Breast epithelium (tissue), 4 donors: Measurements from ENCODE around the gene CKLF. TPM values are rescaled to one million over a fixed set of nuclear protein-coding genes. Genes with fewer than 3 reads are reported as not detected.
A peak's percentile ranks its signal among the peaks of the same experiment; 100 is the strongest.

ENCODE experiments used
- DNase-seq, 2 donors: peaks; one replicate each; pipeline ENCODE4 v3.0.0-alpha.2; 2019; ENCODE audit warnings: low spot score in 2 of 2
- H3K27ac ChIP-seq, 2 donors: fragments of 200-600 bp; sonication (generic) in 1 of 2; one replicate each; pipeline ENCODE4 v1.5.1; 2016 to 2019; ENCODE audit warnings: mild to moderate bottlenecking in 1 of 2
- H3K27me3 ChIP-seq, 2 donors: fragments of 200-600 bp; sonication (generic) in 1 of 2; one replicate each; pipeline versions ENCODE4 v1.5.1 to v1.6.0; 2017 to 2019; ENCODE audit warnings: control low read depth in 1 of 2, mild to moderate bottlenecking in 1 of 2
- H3K36me3 ChIP-seq: fragments of 200-600 bp; one replicate; pipeline ENCODE4 v1.5.1; 2019
- H3K4me1 ChIP-seq, 2 donors: fragments of 200-600 bp; sonication (generic); one replicate each; pipeline ENCODE4 v1.5.1; 2016 to 2019; ENCODE audit warnings: control low read depth in 1 of 2
- H3K4me3 ChIP-seq, 3 donors: fragments of 200-600 bp; sonication (generic); 1 replicate in 2 of 3; 2 replicates in 1 of 3; pipeline ENCODE4 v1.5.1; 2016 to 2019; ENCODE audit warnings: mild to moderate bottlenecking in 3 of 3, moderate library complexity in 2 of 3
- H3K9me3 ChIP-seq, 2 donors: fragments of 200-600 bp; sonication (generic) in 1 of 2; one replicate each; pipeline ENCODE4 v1.5.1; 2016 to 2019; ENCODE audit warnings: control low read depth in 1 of 2
- CTCF ChIP-seq, 3 donors: fragments of 450-650 bp; IDR thresholded peaks; one replicate each; pipeline ENCODE4 v1.5.1; 2016 to 2017; ENCODE audit warnings: antibody characterized with exemption in 3 of 3, mild to moderate bottlenecking in 3 of 3, moderate library complexity in 3 of 3
- POLR2A ChIP-seq: fragments of 450-650 bp; IDR thresholded peaks from one replicate; pipeline ENCODE4 v1.6.1; 2016; ENCODE audit warnings: antibody characterized with exemption, mild to moderate bottlenecking, moderate library complexity
- POLR2AphosphoS5 ChIP-seq, 3 donors: sonication (generic); formaldehyde crosslinking; IDR thresholded peaks; one replicate each; pipeline ENCODE4 v1.6.1; 2017; ENCODE audit warnings: antibody characterized with exemption in 3 of 3
- intact Hi-C: fragments of 100-400 bp; cut with DNase I; formaldehyde crosslinking; loops from one replicate; pipeline ENCODE4 v1.15.1; 2023; ENCODE audit warnings: low total_unique reads
- total RNA-seq, 3 donors: library from RNA; depleted of rRNA; stranded (reverse); fragments of >200 nt; gene quantifications; one replicate each; pipeline ENCODE4 v1.1.0, GENCODE V29; 2016

Gene CKLF
- total RNA-seq, 3 donors from 2014 or later = 36.6 to 62.6 (median 44.9) TPM

GRCh38 chr16:66585481-66586239 is 33.3 kb downstream of the CKLF start:
- H3K36me3 ChIP-seq = no peaks in the 10 kb centered on the region
- H3K27me3 ChIP-seq = no peaks in the 10 kb centered on the region
- H3K27ac ChIP-seq = no peak overlapping the region
- DNase-seq = no peak
- no peak overlapping the region for H3K4me3 ChIP-seq
- TF ChIP-seq POLR2AphosphoS5 (IDR thresholded peaks at IDR 0.05) = no peak
- TF ChIP-seq POLR2A = no peak
- TF ChIP-seq CTCF (IDR thresholded peaks at IDR 0.05) = no peak
- intact Hi-C loops = no loop called here
- H3K9me3 ChIP-seq = no peaks in the 10 kb centered on the region
- H3K4me1 ChIP-seq = no peaks in the 10 kb centered on the region

GRCh38 chr16:66587881-66588600 is 35.7 kb downstream of the CKLF start:
- no peak overlapping the region for H3K27ac ChIP-seq
- TF ChIP-seq POLR2AphosphoS5 (IDR thresholded peaks at IDR 0.05) = no peak
- no peak for TF ChIP-seq POLR2A
- TF ChIP-seq CTCF (IDR thresholded peaks at IDR 0.05) = no peak
- DNase-seq = no peak
- no peaks in the 10 kb centered on the region for H3K9me3 ChIP-seq
- H3K36me3 ChIP-seq = no peaks in the 10 kb centered on the region
- H3K27me3 ChIP-seq = no peaks in the 10 kb centered on the region
- peak overlapping the region in 1 of 3 donors; percentile 4 for H3K4me3 ChIP-seq
- intact Hi-C loops = no loop called here
- H3K4me1 ChIP-seq = no peaks in the 10 kb centered on the region

GRCh38 chr16:66588981-66589713 is 36.8 kb downstream of the CKLF start:
- Histone ChIP-seq H3K27me3 (no peaks in the 10 kb centered on the region), H3K4me1 (no peaks in the 10 kb centered on the region), H3K4me3 (no peak overlapping the region), H3K27ac (no peak overlapping the region), H3K9me3 (no peaks in the 10 kb centered on the region), H3K36me3 (no peaks in the 10 kb centered on the region)
- TF ChIP-seq CTCF (IDR thresholded peaks at IDR 0.05) (peak in 2 of 3 donors; percentile 20 to 40), POLR2AphosphoS5 (IDR thresholded peaks at IDR 0.05) (no peak), POLR2A (no peak)
- no peak for DNase-seq
- intact Hi-C loops = no loop called here

GRCh38 chr16:66590322-66590721 is 37.9 kb downstream of the CKLF start:
- Histone ChIP-seq H3K27ac (no peak overlapping the region), H3K27me3 (no peaks in the 10 kb centered on the region), H3K36me3 (no peaks in the 10 kb centered on the region), H3K9me3 (no peaks in the 10 kb centered on the region), H3K4me1 (no peaks in the 10 kb centered on the region), H3K4me3 (no peak overlapping the region)
- TF ChIP-seq CTCF (IDR thresholded peaks at IDR 0.05) = no peak
- TF ChIP-seq POLR2AphosphoS5 (IDR thresholded peaks at IDR 0.05) = no peak
- no peak for TF ChIP-seq POLR2A
- no peak for DNase-seq
- intact Hi-C loops = no loop called here

- DNase-seq = no peak
- TF ChIP-seq POLR2AphosphoS5 (IDR thresholded peaks at IDR 0.05) (no peak), POLR2A (no peak)
- intact Hi-C loops = no loop called here
Observed at GRCh38 chr16:66591018-66591417, 38.6 kb downstream of the CKLF start.

More at GRCh38 chr16:66591018-66591417, 38.6 kb downstream of the CKLF start:
- H3K36me3 ChIP-seq = no peaks in the 10 kb centered on the region
- no peak overlapping the region for H3K4me3 ChIP-seq
- H3K27ac ChIP-seq = no peak overlapping the region
- no peaks in the 10 kb centered on the region for H3K4me1 ChIP-seq
- H3K9me3 ChIP-seq = no peaks in the 10 kb centered on the region
- H3K27me3 ChIP-seq = no peaks in the 10 kb centered on the region
